GM12891 (cell line): ENCODE results near the gene SNUPN.

Source experiments
- PAX5 ChIP-seq: IDR thresholded peaks from 2 replicates; pipeline ENCODE4 v1.6.1; 2011; ENCODE audit warnings: low read length, moderate library complexity, mild to moderate bottlenecking; ENCODE audit not compliant: insufficient read depth, severe bottlenecking
- POLR2A ChIP-seq: IDR thresholded peaks from 2 replicates; pipeline ENCODE4 v1.6.1; 2011; ENCODE audit warnings: low read depth, low read length, control low read depth
- SPI1 ChIP-seq: IDR thresholded peaks from 2 replicates; pipeline ENCODE4 v1.6.1; 2011; ENCODE audit warnings: low read depth, low read length, control low read depth
- TAF1 ChIP-seq: IDR thresholded peaks from 2 replicates; pipeline ENCODE4 v1.6.1; 2011; ENCODE audit warnings: low read depth, low read length, control low read depth

GRCh38 chr15:75650908-75651809, 25.6 kb upstream of the SNUPN start:
- TF ChIP-seq PAX5 (no peak), POLR2A (no peak), TAF1 (no peak), SPI1 (no peak)
